Lower leg skin (tissue), 3 donors: ENCODE measurements around the gene PCED1B.

Experiments
- POLR2A ChIP-seq, 2 donors: fragments of 450-650 bp; IDR thresholded peaks; one replicate each; pipeline ENCODE4 v1.6.1; 2016 to 2017; ENCODE audit warnings: antibody characterized with exemption in 2 of 2, mild to moderate bottlenecking in 1 of 2, moderate library complexity in 1 of 2
- TF ChIP-seq, protein P1 (sequence below), 3 donors: fragments of 450-650 bp; IDR thresholded peaks; one replicate each; pipeline ENCODE4 v1.5.1; 2016; ENCODE audit warnings: antibody characterized with exemption in 3 of 3, mild to moderate bottlenecking in 3 of 3, moderate library complexity in 2 of 3

DNA sequence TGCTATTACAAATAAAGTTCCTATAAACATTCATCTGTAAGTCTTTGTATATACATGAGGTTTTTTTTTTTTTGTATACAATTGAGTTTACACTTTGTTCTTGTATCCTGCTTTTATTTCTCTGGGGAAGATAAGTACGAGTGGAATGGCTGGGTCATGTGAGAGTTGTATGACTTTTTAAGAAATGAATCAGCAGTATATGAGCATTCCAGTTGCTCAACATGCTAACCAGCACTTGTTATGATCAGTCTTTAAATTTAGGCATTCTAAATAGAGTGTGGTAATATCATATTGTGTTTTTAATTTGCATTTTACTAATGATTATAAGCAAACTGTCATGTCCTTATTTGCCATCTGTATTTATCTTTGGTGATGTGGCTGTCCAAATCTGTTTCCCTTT is 45.0 kb downstream of the PCED1B start:
- TF ChIP-seq, protein P1, sequence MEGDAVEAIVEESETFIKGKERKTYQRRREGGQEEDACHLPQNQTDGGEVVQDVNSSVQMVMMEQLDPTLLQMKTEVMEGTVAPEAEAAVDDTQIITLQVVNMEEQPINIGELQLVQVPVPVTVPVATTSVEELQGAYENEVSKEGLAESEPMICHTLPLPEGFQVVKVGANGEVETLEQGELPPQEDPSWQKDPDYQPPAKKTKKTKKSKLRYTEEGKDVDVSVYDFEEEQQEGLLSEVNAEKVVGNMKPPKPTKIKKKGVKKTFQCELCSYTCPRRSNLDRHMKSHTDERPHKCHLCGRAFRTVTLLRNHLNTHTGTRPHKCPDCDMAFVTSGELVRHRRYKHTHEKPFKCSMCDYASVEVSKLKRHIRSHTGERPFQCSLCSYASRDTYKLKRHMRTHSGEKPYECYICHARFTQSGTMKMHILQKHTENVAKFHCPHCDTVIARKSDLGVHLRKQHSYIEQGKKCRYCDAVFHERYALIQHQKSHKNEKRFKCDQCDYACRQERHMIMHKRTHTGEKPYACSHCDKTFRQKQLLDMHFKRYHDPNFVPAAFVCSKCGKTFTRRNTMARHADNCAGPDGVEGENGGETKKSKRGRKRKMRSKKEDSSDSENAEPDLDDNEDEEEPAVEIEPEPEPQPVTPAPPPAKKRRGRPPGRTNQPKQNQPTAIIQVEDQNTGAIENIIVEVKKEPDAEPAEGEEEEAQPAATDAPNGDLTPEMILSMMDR (IDR thresholded peaks at IDR 0.05), result no peak
- no peak for TF ChIP-seq POLR2A (IDR thresholded peaks at IDR 0.05)
